Measurements from ENCODE around the gene RAB21.
"Not testable (repeated sequence)": the region's sequence is repeated elsewhere in the genome, so short reads cannot be mapped to it uniquely, and the experiment has no call there.

The RAB21 gene

GRCh38 chr12:71749666-71750065, 5.0 kb upstream of the RAB21 start:
- DNase-seq (ENCODE audit: low read depth) = no peak
- no peak for TF ChIP-seq CTCF (IDR thresholded peaks at IDR 0.05; ENCODE audit: low read depth, low read length, missing control alignments)
- no peak overlapping the region for H3K4me3 ChIP-seq (ENCODE audit: low read depth, low read length)
- in situ Hi-C loops (cut with HindIII; ENCODE audit: low sequenced_read_pairs) = no loop called here

- H3K4me3 ChIP-seq (ENCODE audit: low read depth, low read length) = no peak overlapping the region
- TF ChIP-seq CTCF (IDR thresholded peaks at IDR 0.05; ENCODE audit: low read depth, low read length, missing control alignments) = no peak
- in situ Hi-C loops (cut with HindIII; ENCODE audit: low sequenced_read_pairs) = no loop called here
- no peak for DNase-seq (ENCODE audit: low read depth)
Observed at GRCh38 chr12:71752891-71753290, 1.8 kb upstream of the RAB21 start.

GRCh38 chr12:71755146-71755892, 656 bp downstream of the RAB21 start:
- TF ChIP-seq CTCF (IDR thresholded peaks at IDR 0.05; ENCODE audit: low read depth, low read length, missing control alignments) = no peak
- peak overlapping the region; percentile 97 for H3K4me3 ChIP-seq (ENCODE audit: low read depth, low read length)
- no peak for DNase-seq (ENCODE audit: low read depth)
- in situ Hi-C loops (cut with HindIII; ENCODE audit: low sequenced_read_pairs) = no loop called here

GRCh38 chr12:71756054-71756690, 1.5 kb downstream of the RAB21 start:
- TF ChIP-seq CTCF (IDR thresholded peaks at IDR 0.05; ENCODE audit: low read depth, low read length, missing control alignments) = no peak
- H3K4me3 ChIP-seq (ENCODE audit: low read depth, low read length) = peak overlapping the region; percentile 97
- DNase-seq (ENCODE audit: low read depth) = no peak
- in situ Hi-C loops (cut with HindIII; ENCODE audit: low sequenced_read_pairs) = no loop called here

GRCh38 chr12:71759941-71760340, 5.3 kb downstream of the RAB21 start:
- DNase-seq (ENCODE audit: low read depth) = no peak
- H3K4me3 ChIP-seq (ENCODE audit: low read depth, low read length) = no peak overlapping the region
- no peak for TF ChIP-seq CTCF (IDR thresholded peaks at IDR 0.05; ENCODE audit: low read depth, low read length, missing control alignments)
- in situ Hi-C loops (cut with HindIII; ENCODE audit: low sequenced_read_pairs) = no loop called here

GRCh38 chr12:71760471-71760870, 5.8 kb downstream of the RAB21 start:
- no peak overlapping the region for H3K4me3 ChIP-seq (ENCODE audit: low read depth, low read length)
- DNase-seq (ENCODE audit: low read depth) = no peak
- no peak for TF ChIP-seq CTCF (IDR thresholded peaks at IDR 0.05; ENCODE audit: low read depth, low read length, missing control alignments)
- in situ Hi-C loops (cut with HindIII; ENCODE audit: low sequenced_read_pairs) = no loop called here

GRCh38 chr12:71761354-71761753, 6.7 kb downstream of the RAB21 start:
- in situ Hi-C loops (cut with HindIII; ENCODE audit: low sequenced_read_pairs); DNase-seq (ENCODE audit: low read depth); H3K4me3 ChIP-seq (ENCODE audit: low read depth, low read length): not testable (repeated sequence)
